HPDE6-E6E7 (cell line): ENCODE data around the gene ZNF823.
"Not testable (repeated sequence)": the region's sequence is repeated elsewhere in the genome, so short reads cannot be mapped to it uniquely, and the experiment has no call there.

ENCODE experiments used
- DNase-seq: peaks from one replicate; pipeline ENCODE4 v3.0.0; 2011; ENCODE audit warnings: missing footprints; ENCODE audit errors: extremely low spot score

ZNF823 gene

GRCh38 chr19:11680689-11681302, 58.0 kb downstream of the ZNF823 start:
- DNase-seq, result no peak

GRCh38 chr19:11678504-11678903, 60.2 kb downstream of the ZNF823 start:
- DNase-seq, result no peak

- DNase-seq, result not testable (repeated sequence)
Observed at GRCh38 chr19:11676661-11677600, 61.8 kb downstream of the ZNF823 start.

GRCh38 chr19:11675569-11675968, 63.2 kb downstream of the ZNF823 start:
- no peak for DNase-seq

- no peak for DNase-seq
Observed at GRCh38 chr19:11674067-11674492, 64.7 kb downstream of the ZNF823 start.

- no peak for DNase-seq
Observed at GRCh38 chr19:11673608-11674041, 65.1 kb downstream of the ZNF823 start.
